ENCODE measurements around the gene SLX4IP.

The SLX4IP gene

GRCh38 chr20:10492065-10492464 is 57.0 kb downstream of the SLX4IP start:
- no peak for DNase-seq

DNA sequence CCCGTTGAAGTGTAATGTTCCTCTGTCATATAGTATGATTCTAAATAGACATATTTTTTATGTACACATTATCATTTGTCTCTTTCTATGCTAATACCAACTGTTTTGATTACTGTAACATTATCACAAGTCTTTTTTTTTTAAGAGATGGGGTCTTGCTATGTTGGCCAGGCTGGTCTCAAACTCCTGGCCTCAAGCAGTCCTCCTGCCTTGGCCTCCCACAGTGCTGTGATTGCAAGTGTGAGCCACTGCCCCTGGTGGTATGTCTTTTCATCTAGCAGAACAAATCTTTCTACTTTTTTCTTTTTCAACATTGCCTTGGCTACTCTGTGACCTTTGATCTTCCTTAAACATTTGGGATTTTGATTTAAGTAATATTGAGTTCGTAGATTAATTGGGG is 57.7 kb downstream of the SLX4IP start:
- DNase-seq = no peak

GRCh38 chr20:10495173-10495572 is 60.1 kb downstream of the SLX4IP start:
- no peak for DNase-seq

- no peak for DNase-seq
Measured at GRCh38 chr20:10496465-10496864, 61.4 kb downstream of the SLX4IP start.

GRCh38 chr20:10497283-10497682 is 62.2 kb downstream of the SLX4IP start:
- DNase-seq = no peak

DNA sequence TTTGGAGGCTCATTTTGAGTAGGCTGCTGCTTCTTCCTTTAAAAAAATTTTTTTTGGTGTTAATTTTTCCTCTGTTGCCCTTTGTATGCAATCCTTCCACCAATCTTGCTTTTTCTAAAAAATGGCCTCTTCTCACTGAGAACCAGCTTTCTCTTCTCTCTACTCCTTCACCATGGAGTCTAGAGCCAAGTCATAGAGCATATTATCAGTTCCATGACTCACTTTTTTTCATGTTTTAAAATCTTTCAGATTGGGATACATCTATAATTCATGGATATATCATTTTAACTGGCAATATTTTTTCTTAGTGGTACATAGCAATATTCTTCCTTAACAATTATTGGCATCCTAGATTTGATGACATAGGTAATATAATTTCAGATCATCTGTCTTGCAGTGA is 62.7 kb downstream of the SLX4IP start:
- DNase-seq = no peak

DNA sequence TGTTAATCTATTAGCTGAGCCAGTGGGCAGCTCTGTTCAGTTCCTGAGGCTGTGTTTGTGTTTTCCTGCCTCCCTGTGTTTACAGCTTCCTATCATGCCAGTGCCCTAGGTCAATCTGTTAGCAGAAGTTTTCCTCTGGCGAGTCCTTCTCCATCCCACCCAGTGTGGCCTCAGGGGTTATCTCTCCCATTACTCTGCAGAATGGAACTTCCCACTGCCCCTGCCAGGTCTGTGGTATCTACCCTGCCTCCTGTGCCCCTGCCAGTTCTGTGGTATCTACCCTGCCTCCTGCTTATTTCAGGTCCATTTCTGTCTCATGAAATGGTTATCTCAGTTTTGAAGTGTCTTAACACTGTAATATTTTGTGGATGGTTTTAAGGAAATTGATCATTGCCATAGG is 63.1 kb downstream of the SLX4IP start:
- no peak for DNase-seq

- peak in 36 of 56 donors; percentile 16 to 82 (median 48) for DNase-seq
Measured at GRCh38 chr20:10501402-10501801, 66.3 kb downstream of the SLX4IP start.

DNA sequence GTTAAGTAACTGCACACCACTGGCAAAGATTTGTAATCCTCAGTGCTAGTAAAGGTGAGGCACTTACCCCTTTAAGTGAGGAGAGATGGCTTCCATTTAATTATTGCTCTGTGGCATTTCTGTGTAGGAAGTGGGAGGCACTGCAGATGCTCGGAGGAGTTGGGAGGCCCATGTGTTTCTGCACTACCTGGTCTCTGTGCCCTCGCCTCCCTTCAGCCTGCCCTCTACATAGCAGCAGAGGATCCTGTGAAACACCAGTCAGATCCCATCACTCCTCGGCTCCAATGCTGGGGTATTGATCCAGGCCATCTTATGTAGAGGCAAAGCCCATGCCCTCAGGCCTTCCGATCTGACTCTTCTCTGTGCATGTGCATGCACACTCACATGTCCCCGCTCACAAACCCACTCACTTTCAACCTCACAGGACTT is 67.0 kb downstream of the SLX4IP start:
- no peak for DNase-seq

GRCh38 chr20:10504608-10504993 is 69.5 kb downstream of the SLX4IP start:
- DNase-seq = no peak

- DNase-seq = no peak
Measured at GRCh38 chr20:10504994-10505730, 70.1 kb downstream of the SLX4IP start.

- no peak for DNase-seq
Measured at GRCh38 chr20:10505827-10506226, 70.7 kb downstream of the SLX4IP start.

GRCh38 chr20:10507052-10507451 is 71.9 kb downstream of the SLX4IP start:
- DNase-seq = no peak

DNA sequence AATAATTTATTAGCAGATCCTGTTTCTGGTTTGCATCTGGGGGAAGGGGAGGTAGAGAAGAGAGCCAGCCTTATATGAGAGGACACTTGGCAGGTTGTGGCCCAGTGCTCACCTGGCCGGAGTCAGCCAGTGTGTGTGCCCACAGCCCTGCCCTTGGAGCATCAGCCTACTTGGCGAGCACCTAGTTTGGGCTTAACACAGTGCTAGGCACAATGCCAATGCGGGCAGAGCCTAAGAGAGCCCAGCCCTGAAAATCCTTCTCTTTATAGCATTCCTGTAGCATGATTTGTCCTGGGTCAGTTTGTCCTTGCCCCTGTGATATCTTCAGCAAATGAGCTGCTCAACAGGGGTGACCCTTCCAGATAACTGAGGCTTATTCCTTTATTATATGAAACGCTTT is 73.0 kb downstream of the SLX4IP start:
- DNase-seq = peak in 1 of 56 donors; percentile 5

- peak in 1 of 56 donors; percentile 22 for DNase-seq
Measured at GRCh38 chr20:10508468-10509251, 73.6 kb downstream of the SLX4IP start.

DNA sequence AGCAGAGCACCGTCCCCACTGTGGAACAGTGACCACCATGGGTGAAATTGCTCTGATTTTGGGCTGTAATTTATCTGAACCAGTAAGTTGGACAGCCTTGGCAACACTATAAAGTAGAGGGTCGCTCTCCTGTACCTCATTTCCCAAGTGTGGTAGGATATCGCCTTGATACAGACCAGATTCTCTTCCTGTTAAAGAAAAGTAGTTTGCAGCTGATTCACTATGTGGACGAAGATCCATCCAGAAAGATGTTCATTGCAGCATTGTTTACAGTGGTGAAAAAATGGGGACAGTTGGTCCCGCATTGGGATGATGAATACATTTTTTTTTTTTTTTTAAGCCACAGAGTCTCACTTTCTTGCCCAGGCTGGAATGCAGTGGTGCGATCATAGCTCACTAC is 74.3 kb downstream of the SLX4IP start:
- no peak for DNase-seq

DNA sequence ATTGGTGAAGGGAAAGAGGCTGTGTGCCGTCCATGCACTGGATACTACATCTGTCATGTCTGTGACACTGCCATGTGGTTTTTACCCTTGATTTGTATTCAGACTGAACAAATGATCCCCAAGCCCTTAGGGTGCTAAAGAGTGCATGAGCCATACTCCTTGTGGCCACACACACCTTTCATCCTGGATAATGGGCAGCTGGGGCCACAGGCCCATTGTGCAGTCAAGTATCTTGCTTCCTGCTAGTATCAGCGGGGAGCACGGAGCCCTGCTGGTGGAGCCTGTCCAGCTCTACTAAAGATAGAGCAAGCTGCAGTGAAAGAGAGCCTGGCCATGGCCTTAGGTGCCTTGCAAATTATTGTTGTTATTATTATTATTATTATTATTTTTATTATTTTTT is 75.1 kb downstream of the SLX4IP start:
- DNase-seq = no peak

- no peak for DNase-seq
Measured at GRCh38 chr20:10511170-10511508, 76.0 kb downstream of the SLX4IP start.

GRCh38 chr20:10511509-10512251 is 76.6 kb downstream of the SLX4IP start:
- peak in 37 of 56 donors; percentile 13 to 85 (median 36) for DNase-seq

GRCh38 chr20:10513061-10513460 is 78.0 kb downstream of the SLX4IP start:
- DNase-seq = no peak

DNA sequence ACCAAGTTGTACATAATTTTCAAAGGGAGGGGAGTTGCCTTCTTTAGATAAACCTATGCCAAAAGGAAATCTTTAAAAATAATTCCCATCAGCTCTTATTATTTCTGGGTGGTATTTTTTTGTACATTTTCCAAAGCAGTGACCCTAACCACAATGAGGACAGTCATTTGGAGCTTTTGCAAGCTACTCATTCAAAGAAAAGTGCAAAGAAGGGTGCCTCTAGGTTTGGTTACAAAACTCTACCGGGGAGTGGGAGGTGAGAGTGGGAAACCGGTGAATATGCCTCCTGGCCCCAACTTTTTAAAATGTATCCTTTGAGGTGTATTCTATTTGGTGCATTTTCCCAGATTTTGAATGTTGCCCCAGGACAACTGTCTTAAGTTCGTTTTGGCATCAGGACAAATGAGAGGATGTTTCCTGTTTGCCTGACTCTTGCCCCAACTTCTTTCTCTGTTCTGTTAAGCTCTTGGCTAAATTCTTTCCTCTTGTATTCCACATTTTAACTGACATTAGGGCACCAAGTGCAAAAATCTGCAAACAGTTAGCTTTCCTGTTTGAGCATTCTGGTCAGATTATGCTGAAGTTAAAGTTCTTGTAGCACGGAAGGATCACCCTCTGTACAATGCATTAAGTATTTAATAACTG is 78.9 kb downstream of the SLX4IP start:
- no peak for DNase-seq

- no peak for DNase-seq
Measured at GRCh38 chr20:10516529-10516928, 81.4 kb downstream of the SLX4IP start.
